Measurements from ENCODE around the gene MEGF10. TPM values are rescaled to one million over a fixed set of nuclear protein-coding genes. Genes with fewer than 3 reads are reported as not detected.

Gene MEGF10
- total RNA-seq, 3 donors from 2014 or later: 0.70 to 4.9 (median 0.81) TPM

DNA sequence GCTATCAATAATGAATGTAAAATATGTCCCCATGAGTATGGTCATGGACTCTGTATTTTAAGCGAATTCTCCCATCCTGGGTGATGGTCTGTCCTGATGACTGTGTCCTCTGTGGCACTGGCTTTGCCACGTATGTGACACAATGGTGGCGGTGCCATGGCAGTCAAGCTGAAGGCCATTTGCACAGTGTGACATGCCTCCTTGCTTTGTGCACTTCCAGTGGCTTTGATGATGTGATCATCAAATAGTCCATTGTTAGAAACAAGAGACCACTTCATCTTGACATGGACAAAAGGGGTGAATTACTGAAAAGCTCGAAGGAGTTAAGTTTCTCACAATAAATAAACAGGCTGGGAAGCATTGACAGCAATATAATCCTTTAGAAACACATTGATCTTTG is 195.9 kb downstream of the MEGF10 start:
- intact Hi-C loops (cut with DNase I, micrococcal nuclease): no loop called here
- DNase-seq (no peak), ATAC-seq (no peak)
- Histone ChIP-seq H3K36me3 (ENCODE audit: low read depth) (no peaks in the 10 kb centered on the region), H3K9me3 (no peaks in the 10 kb centered on the region), H3K4me3 (no peak overlapping the region), H3K4me1 (ENCODE audit: low read depth) (no peaks in the 10 kb centered on the region)
- TF ChIP-seq, protein P1, sequence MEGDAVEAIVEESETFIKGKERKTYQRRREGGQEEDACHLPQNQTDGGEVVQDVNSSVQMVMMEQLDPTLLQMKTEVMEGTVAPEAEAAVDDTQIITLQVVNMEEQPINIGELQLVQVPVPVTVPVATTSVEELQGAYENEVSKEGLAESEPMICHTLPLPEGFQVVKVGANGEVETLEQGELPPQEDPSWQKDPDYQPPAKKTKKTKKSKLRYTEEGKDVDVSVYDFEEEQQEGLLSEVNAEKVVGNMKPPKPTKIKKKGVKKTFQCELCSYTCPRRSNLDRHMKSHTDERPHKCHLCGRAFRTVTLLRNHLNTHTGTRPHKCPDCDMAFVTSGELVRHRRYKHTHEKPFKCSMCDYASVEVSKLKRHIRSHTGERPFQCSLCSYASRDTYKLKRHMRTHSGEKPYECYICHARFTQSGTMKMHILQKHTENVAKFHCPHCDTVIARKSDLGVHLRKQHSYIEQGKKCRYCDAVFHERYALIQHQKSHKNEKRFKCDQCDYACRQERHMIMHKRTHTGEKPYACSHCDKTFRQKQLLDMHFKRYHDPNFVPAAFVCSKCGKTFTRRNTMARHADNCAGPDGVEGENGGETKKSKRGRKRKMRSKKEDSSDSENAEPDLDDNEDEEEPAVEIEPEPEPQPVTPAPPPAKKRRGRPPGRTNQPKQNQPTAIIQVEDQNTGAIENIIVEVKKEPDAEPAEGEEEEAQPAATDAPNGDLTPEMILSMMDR (IDR thresholded peaks at IDR 0.05): no peak

DNA sequence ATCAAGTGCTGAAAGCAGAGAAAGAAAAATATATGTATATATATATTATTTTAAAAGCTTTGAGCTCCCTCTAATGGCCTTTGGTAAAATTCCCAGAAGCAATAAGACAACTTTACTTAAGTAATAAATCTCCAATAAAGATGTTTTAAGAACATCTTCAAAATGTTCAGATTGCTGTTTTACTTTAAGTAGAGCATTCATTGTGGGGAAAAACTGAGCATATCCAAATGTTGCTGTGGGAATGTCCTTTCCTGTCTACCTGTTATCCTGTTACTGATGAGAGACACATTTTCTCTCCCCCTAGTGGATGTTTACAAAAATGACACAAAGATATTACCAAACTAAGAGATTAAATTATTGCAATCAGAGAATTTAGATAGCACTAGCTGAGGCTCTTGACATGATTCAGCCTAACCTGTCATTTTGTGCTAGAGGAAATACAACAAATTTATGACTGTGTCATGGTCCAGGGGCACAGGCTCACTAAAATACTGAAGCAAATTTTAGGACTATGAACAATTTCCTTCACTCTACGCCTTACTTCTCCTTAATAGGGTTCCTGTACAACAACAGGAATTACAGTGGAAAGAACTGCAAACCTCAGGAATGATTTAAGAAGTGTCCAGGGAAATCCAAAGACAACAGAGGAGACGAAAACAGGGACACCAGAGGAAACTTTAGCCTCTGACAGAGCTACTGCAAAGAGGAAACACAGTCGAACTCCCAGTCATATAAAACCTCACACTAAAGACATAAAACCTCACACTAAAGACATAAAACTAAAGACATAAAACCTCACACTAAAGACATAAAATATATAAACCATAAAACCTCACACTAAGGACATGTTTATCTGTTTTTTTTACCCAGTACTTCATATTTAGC is 202.5 kb downstream of the MEGF10 start:
- peak; percentile 96 for ATAC-seq
- no peaks in the 10 kb centered on the region for H3K9me3 ChIP-seq
- no peaks in the 10 kb centered on the region for H3K36me3 ChIP-seq (ENCODE audit: low read depth)
- peaks cover 4% of the 10 kb centered on the region for H3K4me1 ChIP-seq (ENCODE audit: low read depth)
- H3K4me3 ChIP-seq: no peak overlapping the region
- intact Hi-C loops (cut with DNase I, micrococcal nuclease): loop anchor here in 1 of 2 donors (2.0 kb wide), 1 partner anchor 202 kb away; the partner anchor contains the start of gene MEGF10
- TF ChIP-seq, protein P1 (IDR thresholded peaks at IDR 0.05): peak; percentile 13
- peak in 1 of 3 donors; percentile 12 for DNase-seq

DNA sequence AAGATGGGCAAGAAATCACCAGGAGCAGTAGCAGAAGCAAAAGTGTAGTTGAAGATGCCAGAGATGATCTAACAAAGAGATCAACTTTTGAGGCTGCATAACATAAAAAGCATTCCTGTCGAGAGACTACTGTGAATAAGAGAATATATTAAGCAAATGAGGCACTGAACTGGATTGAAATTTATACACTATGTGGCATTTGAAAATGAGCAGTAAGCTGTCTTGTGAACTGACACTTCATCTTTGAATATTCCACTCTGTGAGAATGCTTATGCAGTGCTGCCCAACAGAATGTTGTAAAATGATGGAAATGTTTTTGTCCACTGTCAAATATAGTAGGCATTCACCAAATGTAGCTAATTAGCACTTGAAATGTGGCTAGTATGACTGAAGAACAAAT is 208.0 kb downstream of the MEGF10 start:
- H3K9me3 ChIP-seq: no peaks in the 10 kb centered on the region
- no peaks in the 10 kb centered on the region for H3K36me3 ChIP-seq (ENCODE audit: low read depth)
- ATAC-seq (no peak), DNase-seq (no peak)
- TF ChIP-seq, protein P1 (IDR thresholded peaks at IDR 0.05): no peak
- no peak overlapping the region for H3K4me3 ChIP-seq
- peaks cover 3% of the 10 kb centered on the region for H3K4me1 ChIP-seq (ENCODE audit: low read depth)
- intact Hi-C loops (cut with DNase I, micrococcal nuclease): no loop called here

DNA sequence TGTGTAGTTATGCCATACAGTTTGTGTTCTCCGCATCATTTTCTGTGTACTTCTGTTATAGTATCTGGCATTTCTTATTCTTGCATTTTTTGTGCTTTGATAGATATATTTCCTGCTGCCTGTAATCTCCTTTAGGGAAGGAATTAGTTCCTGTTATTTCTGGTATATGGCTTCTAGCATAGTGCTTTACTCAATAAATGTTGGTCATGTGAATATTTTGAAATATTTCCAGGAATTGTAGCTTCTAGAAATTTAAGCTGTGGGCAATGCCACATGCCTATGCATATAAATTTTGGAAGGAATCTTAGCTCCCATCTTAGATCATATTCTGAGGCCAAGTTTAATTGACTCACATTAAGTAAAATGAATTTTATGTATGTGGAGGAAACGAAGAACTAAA is 215.3 kb downstream of the MEGF10 start:
- DNase-seq: no peak
- ATAC-seq: no peak
- TF ChIP-seq, protein P1 (IDR thresholded peaks at IDR 0.05): no peak
- intact Hi-C loops (cut with DNase I, micrococcal nuclease): no loop called here
- Histone ChIP-seq H3K4me1 (ENCODE audit: low read depth) (no peaks in the 10 kb centered on the region), H3K9me3 (no peaks in the 10 kb centered on the region), H3K4me3 (no peak overlapping the region), H3K36me3 (ENCODE audit: low read depth) (no peaks in the 10 kb centered on the region)

DNA sequence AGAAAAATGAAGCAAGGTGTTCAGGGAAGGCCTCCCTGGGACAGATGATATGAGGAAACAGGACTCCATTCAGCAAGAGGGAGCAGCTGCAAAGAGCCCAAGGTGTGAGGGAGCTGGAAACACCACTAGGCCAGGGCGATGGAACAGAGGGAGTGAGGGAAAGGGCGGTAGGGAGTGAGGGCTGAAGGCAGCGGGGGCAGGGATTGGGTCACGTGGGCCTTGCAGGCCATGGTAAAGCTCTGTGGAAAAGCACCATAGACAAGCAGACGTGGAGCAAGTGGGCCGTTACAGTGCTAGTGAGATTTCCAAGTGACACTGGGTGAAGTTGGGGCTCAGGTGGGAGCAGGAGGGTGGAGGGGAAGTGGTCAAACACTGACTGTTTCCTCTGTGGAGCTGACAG is 216.0 kb downstream of the MEGF10 start:
- Histone ChIP-seq H3K9me3 (no peaks in the 10 kb centered on the region), H3K36me3 (ENCODE audit: low read depth) (no peaks in the 10 kb centered on the region), H3K4me1 (ENCODE audit: low read depth) (no peaks in the 10 kb centered on the region), H3K4me3 (no peak overlapping the region)
- intact Hi-C loops (cut with DNase I, micrococcal nuclease): no loop called here
- ATAC-seq (no peak), DNase-seq (no peak)
- TF ChIP-seq, protein P1 (IDR thresholded peaks at IDR 0.05): no peak

Measured in mucosa of descending colon (tissue), 3 donors.